NK-92 treated with Interleukin-12 subunit alpha and Interleukin-12 subunit beta, amount 100 ng/mL, for 24 hours (cell line): ENCODE measurements around the gene EDN2.

Experiments
- DNase-seq: peaks from one replicate; lab custom pipeline; 2025; lab: John Stamatoyannopoulos, UW

The EDN2 gene

GRCh38 chr1:41517062-41517438 lies 32.6 kb upstream of the EDN2 start:
- DNase-seq: no peak

GRCh38 chr1:41516168-41517061 lies 31.9 kb upstream of the EDN2 start:
- no peak for DNase-seq

- no peak for DNase-seq
These were observed 31.3 kb upstream of the EDN2 start for GRCh38 chr1:41515778-41516167.

GRCh38 chr1:41515131-41515678 lies 30.7 kb upstream of the EDN2 start:
- DNase-seq: no peak

GRCh38 chr1:41514381-41514780 lies 29.9 kb upstream of the EDN2 start:
- no peak for DNase-seq

- no peak for DNase-seq
These were observed 28.9 kb upstream of the EDN2 start for GRCh38 chr1:41513383-41513735.

GRCh38 chr1:41512701-41513382 lies 28.4 kb upstream of the EDN2 start:
- DNase-seq: no peak

GRCh38 chr1:41511239-41511540 lies 26.7 kb upstream of the EDN2 start:
- no peak for DNase-seq

- no peak for DNase-seq
These were observed 26.2 kb upstream of the EDN2 start for GRCh38 chr1:41510531-41511238.

GRCh38 chr1:41509270-41509671 lies 24.8 kb upstream of the EDN2 start:
- DNase-seq: no peak

GRCh38 chr1:41508290-41508689 lies 23.8 kb upstream of the EDN2 start:
- DNase-seq: no peak

GRCh38 chr1:41507836-41508235 lies 23.4 kb upstream of the EDN2 start:
- DNase-seq: no peak

GRCh38 chr1:41507110-41507720 lies 22.7 kb upstream of the EDN2 start:
- DNase-seq: no peak

- DNase-seq: no peak
These were observed 19.9 kb upstream of the EDN2 start for GRCh38 chr1:41504114-41505035.

GRCh38 chr1:41503538-41504113 lies 19.1 kb upstream of the EDN2 start:
- no peak for DNase-seq

GRCh38 chr1:41502912-41503311 lies 18.4 kb upstream of the EDN2 start:
- no peak for DNase-seq

GRCh38 chr1:41501581-41501980 lies 17.1 kb upstream of the EDN2 start:
- DNase-seq: no peak

GRCh38 chr1:41500781-41501518 lies 16.5 kb upstream of the EDN2 start:
- no peak for DNase-seq

GRCh38 chr1:41500378-41500777 lies 15.9 kb upstream of the EDN2 start:
- no peak for DNase-seq

- DNase-seq: no peak
These were observed 15.1 kb upstream of the EDN2 start for GRCh38 chr1:41499591-41499990.
